ENCODE results near the gene CTSC.

DNA sequence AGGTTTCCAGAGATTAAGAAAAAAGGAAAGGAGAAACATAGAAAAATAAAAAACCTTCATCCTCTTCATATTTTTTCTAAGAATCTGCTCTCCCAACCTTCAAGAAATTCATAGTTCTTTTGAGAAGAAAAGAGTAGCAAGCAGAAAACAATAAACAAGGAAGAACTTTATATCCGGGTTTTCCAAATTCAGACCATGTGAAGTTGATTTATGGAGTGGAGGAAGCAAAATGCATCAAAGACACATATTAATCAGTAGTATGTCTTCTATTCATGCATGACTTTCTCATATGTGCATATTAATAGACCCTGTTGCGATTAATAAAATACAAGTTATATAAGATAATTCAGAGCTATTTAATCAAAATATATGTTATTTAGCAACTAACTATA, 20.5 kb upstream of the CTSC start:
- TF ChIP-seq, protein P1, sequence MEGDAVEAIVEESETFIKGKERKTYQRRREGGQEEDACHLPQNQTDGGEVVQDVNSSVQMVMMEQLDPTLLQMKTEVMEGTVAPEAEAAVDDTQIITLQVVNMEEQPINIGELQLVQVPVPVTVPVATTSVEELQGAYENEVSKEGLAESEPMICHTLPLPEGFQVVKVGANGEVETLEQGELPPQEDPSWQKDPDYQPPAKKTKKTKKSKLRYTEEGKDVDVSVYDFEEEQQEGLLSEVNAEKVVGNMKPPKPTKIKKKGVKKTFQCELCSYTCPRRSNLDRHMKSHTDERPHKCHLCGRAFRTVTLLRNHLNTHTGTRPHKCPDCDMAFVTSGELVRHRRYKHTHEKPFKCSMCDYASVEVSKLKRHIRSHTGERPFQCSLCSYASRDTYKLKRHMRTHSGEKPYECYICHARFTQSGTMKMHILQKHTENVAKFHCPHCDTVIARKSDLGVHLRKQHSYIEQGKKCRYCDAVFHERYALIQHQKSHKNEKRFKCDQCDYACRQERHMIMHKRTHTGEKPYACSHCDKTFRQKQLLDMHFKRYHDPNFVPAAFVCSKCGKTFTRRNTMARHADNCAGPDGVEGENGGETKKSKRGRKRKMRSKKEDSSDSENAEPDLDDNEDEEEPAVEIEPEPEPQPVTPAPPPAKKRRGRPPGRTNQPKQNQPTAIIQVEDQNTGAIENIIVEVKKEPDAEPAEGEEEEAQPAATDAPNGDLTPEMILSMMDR (IDR thresholded peaks at IDR 0.05), result no peak
- TF ChIP-seq POLR2A (IDR thresholded peaks at IDR 0.05), result no peak
